Keratinocyte (primary cell): Measurements from ENCODE around the gene WDR45B. TPM values are rescaled to one million over a fixed set of nuclear protein-coding genes. Genes with fewer than 3 reads are reported as not detected.

Experiments used
- DNase-seq: peaks from one replicate; pipeline ENCODE4 v3.0.0-alpha.2; 2011; ENCODE audit warnings: low read depth, missing footprints, low spot score
- FAIRE-seq: peaks from 2 replicates; lab custom pipeline; 2011; peaks lifted over from hg19 to GRCh38; lab: Jason Lieb, UNC
- H2AFZ ChIP-seq: 2 replicates; pipeline ENCODE4 v1.6.0; 2012; ENCODE audit warnings: low read length, control low read depth, inconsistent platforms; ENCODE audit not compliant: control insufficient read depth
- H3K27ac ChIP-seq: 2 replicates; pipeline ENCODE4 v1.5.1; 2011; ENCODE audit warnings: low read length; ENCODE audit not compliant: control insufficient read depth, insufficient read depth
- H3K27me3 ChIP-seq: 3 replicates; pipeline ENCODE4 v1.6.0; 2011; ENCODE audit warnings: low read length; ENCODE audit not compliant: control insufficient read depth, insufficient read depth; ENCODE audit errors: extremely low read depth
- H3K36me3 ChIP-seq, 2 experiments: 2 replicates in 1 of 2; 3 replicates in 1 of 2; pipeline ENCODE4 v1.5.1; 2011; ENCODE audit warnings: low read length in 2 of 2, mild to moderate bottlenecking in 1 of 2; ENCODE audit not compliant: control insufficient read depth in 2 of 2, insufficient read depth in 2 of 2; ENCODE audit errors: extremely low read depth in 1 of 2
- H3K4me1 ChIP-seq: 3 replicates; pipeline ENCODE4 v1.5.1; 2011; ENCODE audit warnings: low read length; ENCODE audit not compliant: control insufficient read depth, insufficient read depth; ENCODE audit errors: extremely low read depth
- H3K4me2 ChIP-seq: 3 replicates; pipeline ENCODE4 v1.6.0; 2011; ENCODE audit warnings: low read depth, low read length; ENCODE audit not compliant: control insufficient read depth, insufficient read depth; ENCODE audit errors: extremely low read depth
- H3K4me3 ChIP-seq, 3 experiments: fragments of 200-600 bp in 1 of 3; sonication (generic) in 1 of 3; 2 replicates in 2 of 3; 3 replicates in 1 of 3; pipeline ENCODE4 v1.5.1; 2011 to 2016; ENCODE audit warnings: low read length in 3 of 3, mild to moderate bottlenecking in 3 of 3, control low read depth in 2 of 3, inconsistent platforms in 1 of 3, low read depth in 1 of 3, mixed read lengths in 1 of 3, mixed run types in 1 of 3, moderate library complexity in 1 of 3; ENCODE audit not compliant: control insufficient read depth in 2 of 3, insufficient read depth in 2 of 3; ENCODE audit errors: extremely low read depth in 1 of 3
- H3K79me2 ChIP-seq: 2 replicates; pipeline ENCODE4 v1.6.0; 2012; ENCODE audit warnings: low read length; ENCODE audit not compliant: control insufficient read depth, insufficient read depth
- H3K9ac ChIP-seq: 3 replicates; pipeline ENCODE4 v1.6.0; 2011; ENCODE audit warnings: low read length; ENCODE audit not compliant: control insufficient read depth, insufficient read depth; ENCODE audit errors: extremely low read depth
- H3K9me1 ChIP-seq: 3 replicates; pipeline ENCODE4 v1.6.0; 2011; ENCODE audit warnings: low read length; ENCODE audit not compliant: control insufficient read depth, insufficient read depth; ENCODE audit errors: extremely low read depth
- H3K9me3 ChIP-seq: 2 replicates; pipeline ENCODE4 v1.5.1; 2012; ENCODE audit warnings: low read depth, low read length; ENCODE audit not compliant: control insufficient read depth
- H4K20me1 ChIP-seq: 3 replicates; pipeline ENCODE4 v1.6.0; 2011; ENCODE audit warnings: low read length; ENCODE audit not compliant: control insufficient read depth, insufficient read depth; ENCODE audit errors: extremely low read depth
- EZH2 ChIP-seq: IDR thresholded peaks from one replicate; pipeline ENCODE4 v1.6.1; 2012; ENCODE audit warnings: inconsistent platforms, mild to moderate bottlenecking, low read length, moderate library complexity
- dilution Hi-C: fragments of 300-500 bp; cut with MboI; formaldehyde crosslinking; loops from one replicate; pipeline ENCODE4 v1.7.0; 2020; ENCODE audit warnings: low sequenced_read_pairs; ENCODE audit not compliant: extremely low pct_ligation_motif_present
- polyA plus RNA-seq, 5 experiments: library from polyadenylated mRNA; depleted of rRNA in 3 of 5; stranded (reverse) in 3 of 5; stranded (forward) in 1 of 5; unstranded in 1 of 5; fragments of >200 nt; gene quantifications; 1 replicate in 1 of 5; 2 replicates in 3 of 5; 3 replicates in 1 of 5; pipeline versions ENCODE4 v1.2.1 to v1.2.3, GENCODE V29; 2011 to 2012; ENCODE audit warnings: missing spikeins in 2 of 5, low read depth in 1 of 5, low replicate concordance in 1 of 5
- TF ChIP-seq, protein P1 (sequence below), 3 experiments: IDR thresholded peaks in 1 of 3; conservative IDR thresholded peaks in 1 of 3; optimal IDR thresholded peaks in 1 of 3; 2 replicates in 2 of 3; 3 replicates in 1 of 3; pipeline versions ENCODE3 to v1.5.1; 2011; ENCODE audit warnings: low read length in 3 of 3, mild to moderate bottlenecking in 3 of 3, moderate library complexity in 2 of 3, control low read depth in 1 of 3, inconsistent platforms in 1 of 3; ENCODE audit not compliant: insufficient read depth in 2 of 3; ENCODE audit errors: extremely low read depth in 1 of 3

The WDR45B gene
- polyA plus RNA-seq, 1 donor (not counting 4 experiments of a cell fraction or from before 2014, with no cell fraction given) = 77.2 TPM

DNA sequence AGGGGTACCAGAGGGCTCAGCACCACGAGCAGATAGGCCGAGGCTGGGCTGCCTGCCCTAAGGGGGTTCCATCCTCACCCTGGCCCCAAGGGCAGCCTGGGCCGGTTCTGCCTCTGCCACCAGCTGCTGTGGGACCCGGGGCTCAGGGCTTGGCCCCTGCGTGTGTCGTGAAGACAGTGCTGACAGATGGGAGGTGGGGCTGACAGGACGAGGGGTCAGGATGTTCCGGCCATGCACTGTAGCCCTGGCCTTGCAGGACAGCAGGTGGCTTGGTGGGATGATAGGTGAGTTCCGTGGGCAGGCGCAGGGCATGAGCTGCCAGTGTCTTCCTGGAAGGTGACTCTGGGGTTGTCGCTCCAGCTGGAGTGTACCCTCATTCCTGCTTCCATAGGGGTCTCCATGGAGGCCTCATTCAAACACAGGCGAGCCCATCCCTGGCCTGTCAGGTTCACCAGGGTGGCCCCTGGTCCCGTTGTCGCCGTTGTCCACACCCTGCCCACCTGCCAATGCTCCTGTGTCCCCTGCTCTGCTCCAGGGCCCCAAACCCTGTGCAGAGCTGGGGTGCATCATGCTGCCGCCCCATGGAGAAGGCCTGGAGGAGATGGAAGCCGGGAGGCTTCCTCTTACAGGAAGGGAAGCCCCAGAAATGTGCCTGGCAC, 57.2 kb downstream of the WDR45B start:
- Histone ChIP-seq H3K4me3 (no peak overlapping the region), H3K9me1 (peaks cover 4% of the 10 kb centered on the region), H2AFZ (no peak overlapping the region), H3K9ac (no peak overlapping the region), H3K36me3 (peaks cover 25 to 44% of the 10 kb centered on the region in 2 experiments), H3K4me1 (peaks cover 16% of the 10 kb centered on the region), H3K4me2 (no peak overlapping the region), H3K27me3 (no peaks in the 10 kb centered on the region), H3K27ac (no peak overlapping the region), H4K20me1 (peaks cover 4% of the 10 kb centered on the region), H3K9me3 (no peaks in the 10 kb centered on the region), H3K79me2 (peaks cover 13% of the 10 kb centered on the region)
- FAIRE-seq (no peak), DNase-seq (no peak)
- dilution Hi-C loops = no loop called here
- TF ChIP-seq, protein P1, sequence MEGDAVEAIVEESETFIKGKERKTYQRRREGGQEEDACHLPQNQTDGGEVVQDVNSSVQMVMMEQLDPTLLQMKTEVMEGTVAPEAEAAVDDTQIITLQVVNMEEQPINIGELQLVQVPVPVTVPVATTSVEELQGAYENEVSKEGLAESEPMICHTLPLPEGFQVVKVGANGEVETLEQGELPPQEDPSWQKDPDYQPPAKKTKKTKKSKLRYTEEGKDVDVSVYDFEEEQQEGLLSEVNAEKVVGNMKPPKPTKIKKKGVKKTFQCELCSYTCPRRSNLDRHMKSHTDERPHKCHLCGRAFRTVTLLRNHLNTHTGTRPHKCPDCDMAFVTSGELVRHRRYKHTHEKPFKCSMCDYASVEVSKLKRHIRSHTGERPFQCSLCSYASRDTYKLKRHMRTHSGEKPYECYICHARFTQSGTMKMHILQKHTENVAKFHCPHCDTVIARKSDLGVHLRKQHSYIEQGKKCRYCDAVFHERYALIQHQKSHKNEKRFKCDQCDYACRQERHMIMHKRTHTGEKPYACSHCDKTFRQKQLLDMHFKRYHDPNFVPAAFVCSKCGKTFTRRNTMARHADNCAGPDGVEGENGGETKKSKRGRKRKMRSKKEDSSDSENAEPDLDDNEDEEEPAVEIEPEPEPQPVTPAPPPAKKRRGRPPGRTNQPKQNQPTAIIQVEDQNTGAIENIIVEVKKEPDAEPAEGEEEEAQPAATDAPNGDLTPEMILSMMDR (optimal IDR thresholded peaks at IDR 0.05 in 1 of 3, IDR thresholded peaks at IDR 0.05 in 1 of 3, conservative IDR thresholded peaks at IDR 0.05 in 1 of 3; ENCODE audit: extremely low read depth in 1 of 3, insufficient read depth in 2 of 3, low read length in 3 of 3) = no peak
- no peak for TF ChIP-seq EZH2

GRCh38 chr17:82590216-82590615, 58.0 kb downstream of the WDR45B start:
- dilution Hi-C loops = no loop called here
- H4K20me1 ChIP-seq = peaks cover 4% of the 10 kb centered on the region
- H3K9me1 ChIP-seq = peaks cover 4% of the 10 kb centered on the region
- DNase-seq (no peak), FAIRE-seq (no peak)
- peaks cover 11% of the 10 kb centered on the region for H3K79me2 ChIP-seq
- peaks cover 16% of the 10 kb centered on the region for H3K4me1 ChIP-seq
- H3K4me3 ChIP-seq = no peak overlapping the region
- no peaks in the 10 kb centered on the region for H3K27me3 ChIP-seq
- H2AFZ ChIP-seq = no peak overlapping the region
- no peaks in the 10 kb centered on the region for H3K9me3 ChIP-seq
- H3K27ac ChIP-seq = no peak overlapping the region
- H3K36me3 ChIP-seq = peaks cover 25 to 43% of the 10 kb centered on the region in 2 experiments
- H3K4me2 ChIP-seq = no peak overlapping the region
- TF ChIP-seq, protein P1 (optimal IDR thresholded peaks at IDR 0.05 in 1 of 3, IDR thresholded peaks at IDR 0.05 in 1 of 3, conservative IDR thresholded peaks at IDR 0.05 in 1 of 3; ENCODE audit: extremely low read depth in 1 of 3, insufficient read depth in 2 of 3, low read length in 3 of 3) = no peak
- no peak for TF ChIP-seq EZH2
- no peak overlapping the region for H3K9ac ChIP-seq
